ENCODE measurements around the gene PRIM1. TPM values are rescaled to one million over a fixed set of nuclear protein-coding genes. Genes with fewer than 3 reads are reported as not detected.

Gene PRIM1
- total RNA-seq, 1 donor from 2014 or later: 4.0 TPM

Other genes starting within 250 kb of the PRIM1 start
- 56.5 and 75.8 TPM in 2 replicates for gene RBMS2, start 230.5 kb downstream of the PRIM1 start, total RNA-seq
- gene BAZ2A, start 122.0 kb downstream of the PRIM1 start, total RNA-seq: 61.5 and 112 TPM in 2 replicates
- 415 and 515 TPM in 2 replicates for gene ATP5F1B, start 106.3 kb downstream of the PRIM1 start, total RNA-seq
- 110 and 111 TPM in 2 replicates for gene PTGES3, start 64.0 kb downstream of the PRIM1 start, total RNA-seq
- gene NACA, start 27.0 kb downstream of the PRIM1 start, total RNA-seq: 892 and 1,291 TPM in 2 replicates
- not detected in 2 replicates for gene HSD17B6, start 11.0 kb upstream of the PRIM1 start, total RNA-seq
- not detected in 2 replicates for gene SDR9C7, start 182.1 kb upstream of the PRIM1 start, total RNA-seq
- gene RDH16, start 205.3 kb upstream of the PRIM1 start, total RNA-seq: 0.05 TPM in 1 of 2 replicates, not detected in the other

All from glomerular endothelial cell (primary cell).